Measurements from ENCODE around the gene CYBA. TPM values are rescaled to one million over a fixed set of nuclear protein-coding genes. Genes with fewer than 3 reads are reported as not detected.

CYBA gene
- total RNA-seq, 1 donor from 2014 or later = 77.4 TPM

- DNase-seq = peak; percentile 4
These were observed 22.3 kb downstream of the CYBA start for GRCh38 chr16:88628512-88628974.

DNA sequence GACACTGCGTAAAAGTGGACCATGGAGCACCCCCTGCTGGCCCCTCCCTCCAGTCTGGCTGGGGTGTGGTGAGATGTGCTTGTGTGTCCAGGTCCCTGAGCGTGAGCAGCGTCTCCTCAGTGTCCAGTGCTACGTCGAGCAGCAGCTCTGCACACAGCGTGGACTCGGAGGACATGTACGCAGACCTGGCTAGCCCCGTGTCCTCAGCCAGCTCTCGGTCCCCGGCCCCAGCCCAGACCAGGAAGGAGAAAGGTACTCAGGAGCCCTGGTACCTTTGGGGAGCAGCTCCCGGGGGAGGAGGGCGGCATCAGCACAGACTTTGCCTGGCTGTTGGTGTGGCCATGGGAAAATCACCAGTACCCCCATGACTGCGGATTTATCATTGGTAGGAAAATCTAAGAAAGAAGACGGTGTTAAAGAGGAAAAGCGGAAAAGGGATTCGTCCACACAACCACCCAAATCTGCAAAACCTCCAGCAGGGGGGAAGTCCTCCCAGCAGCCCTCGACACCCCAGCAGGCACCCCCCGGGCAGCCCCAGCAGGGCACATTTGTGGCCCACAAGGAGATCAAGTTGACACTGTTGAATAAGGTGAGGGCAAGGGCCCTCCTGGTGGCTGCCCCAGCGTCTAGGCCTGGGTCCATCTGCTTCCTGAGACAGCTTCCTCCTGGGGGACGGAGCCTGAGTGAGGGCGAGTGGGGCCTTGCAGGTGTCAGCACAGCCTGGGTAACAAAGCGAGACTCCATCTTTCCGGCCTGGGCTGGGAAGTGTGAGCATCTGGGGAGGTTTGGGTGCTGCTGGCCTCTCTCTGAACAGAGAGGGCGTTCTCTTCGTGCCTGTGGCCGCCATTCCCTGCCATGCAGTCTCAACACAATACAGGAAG, 23.1 kb downstream of the CYBA start:
- DNase-seq = no peak

- no peak for DNase-seq
These were observed 24.2 kb downstream of the CYBA start for GRCh38 chr16:88626646-88627045.

DNA sequence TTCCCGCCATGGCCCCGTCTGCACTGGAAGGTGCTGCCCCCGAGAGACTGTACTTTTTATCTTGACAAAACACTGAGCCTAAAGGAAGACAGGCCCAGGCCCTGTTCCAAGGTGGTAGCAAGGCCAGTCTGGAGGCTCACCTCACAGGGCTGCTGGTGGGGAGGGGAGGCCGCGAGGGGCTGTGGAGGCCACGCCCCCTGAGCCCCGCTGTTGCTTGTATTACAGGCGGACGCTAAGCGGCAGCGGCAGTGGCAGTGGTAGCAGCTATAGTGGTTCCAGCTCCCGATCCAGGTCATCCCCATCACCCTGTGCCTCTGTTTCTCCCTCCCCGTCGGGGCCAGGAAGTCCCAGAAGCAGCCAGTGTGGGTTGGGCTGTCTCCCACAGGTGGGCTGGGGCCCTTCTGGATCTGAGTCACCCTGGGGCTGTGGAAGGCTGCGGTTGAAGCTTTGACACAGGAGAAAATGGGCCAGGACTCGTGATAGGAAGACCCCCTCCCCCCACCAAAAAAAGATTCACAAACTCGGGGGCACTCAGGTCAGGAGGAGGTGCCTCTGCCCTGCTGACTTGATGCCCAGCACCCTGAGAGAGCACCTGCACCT, 25.8 kb downstream of the CYBA start:
- no peak for DNase-seq

DNA sequence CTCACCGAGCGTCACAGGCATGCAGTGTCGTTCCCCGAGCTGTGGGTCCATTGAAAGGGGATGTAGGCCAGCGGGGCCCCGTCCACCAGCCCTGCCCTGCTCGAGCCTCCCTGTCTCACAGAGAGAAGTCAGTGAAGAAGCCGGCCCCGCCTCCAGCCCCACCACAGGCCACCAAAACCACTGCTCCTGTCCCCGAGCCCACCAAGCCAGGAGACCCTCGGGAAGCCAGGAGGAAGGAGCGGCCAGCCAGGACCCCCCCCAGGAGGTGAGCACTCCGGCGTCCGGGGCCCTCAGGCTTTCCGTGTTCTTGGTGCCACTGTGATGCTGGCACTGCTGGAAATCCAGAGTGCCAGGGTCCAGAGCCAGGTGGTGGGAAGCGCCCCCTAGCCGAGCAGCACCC, 26.4 kb downstream of the CYBA start:
- DNase-seq = no peak

- no peak for DNase-seq
These were observed 27.0 kb downstream of the CYBA start for GRCh38 chr16:88623858-88624257.

DNA sequence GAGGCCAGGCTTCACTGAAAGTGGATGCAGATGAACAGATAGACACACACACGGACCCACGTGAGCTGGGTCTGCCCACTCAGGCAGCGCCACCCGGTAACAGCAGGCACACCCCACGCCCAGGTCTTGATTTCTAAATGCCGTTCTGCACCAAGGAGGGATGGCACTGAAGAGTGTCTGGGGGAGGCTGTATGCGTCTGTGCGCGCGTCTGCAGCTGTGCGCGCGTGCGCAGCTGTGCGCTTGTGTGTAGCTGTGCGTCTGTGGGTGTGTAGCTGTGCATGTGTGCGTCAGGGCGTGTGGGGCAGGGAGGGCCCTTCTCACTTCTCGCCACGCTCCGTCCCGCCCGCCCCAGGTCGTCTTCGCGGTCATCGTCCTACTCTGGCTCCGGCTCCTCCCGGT, 28.0 kb downstream of the CYBA start:
- DNase-seq = no peak

- no peak for DNase-seq
These were observed 28.7 kb downstream of the CYBA start for GRCh38 chr16:88622125-88622524.

GRCh38 chr16:88619859-88620815, 30.7 kb downstream of the CYBA start:
- DNase-seq = no peak

DNA sequence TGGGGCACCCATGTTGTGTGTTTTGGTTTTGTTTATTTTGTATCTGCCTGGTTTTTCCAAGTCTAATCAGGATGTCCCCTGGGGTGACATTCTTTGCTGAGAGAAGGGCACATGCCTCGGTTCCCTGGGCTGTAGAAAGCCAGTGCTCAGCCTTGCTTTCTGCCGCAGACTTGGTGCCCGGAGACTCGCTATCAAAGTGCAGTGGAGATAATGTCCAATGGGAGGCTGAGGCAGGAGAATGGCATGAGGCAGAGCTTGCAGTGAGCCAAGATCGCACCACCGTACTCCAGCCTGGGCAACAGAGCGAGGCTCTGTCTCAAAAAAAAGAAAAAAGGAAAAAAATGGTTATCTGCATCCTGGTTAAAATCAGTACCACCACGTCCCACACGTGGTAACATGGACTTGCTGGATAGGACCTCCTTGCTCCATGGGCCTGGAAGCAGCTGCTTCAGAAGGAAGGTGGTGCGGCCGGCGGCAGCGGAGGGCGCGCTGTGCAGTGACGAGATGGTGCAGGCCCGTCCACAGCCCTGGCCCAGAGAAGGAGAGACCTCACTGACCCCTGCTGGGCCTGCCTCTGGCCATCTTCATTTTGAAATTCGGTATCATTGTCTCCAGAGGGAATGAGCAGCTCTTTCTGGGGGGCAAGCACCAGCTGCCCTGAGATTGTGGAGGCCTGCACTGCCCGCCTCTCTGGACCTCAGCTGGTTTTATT, 31.7 kb downstream of the CYBA start:
- no peak for DNase-seq

- no peak for DNase-seq
These were observed 32.5 kb downstream of the CYBA start for GRCh38 chr16:88618182-88618955.

- no peak for DNase-seq
These were observed 33.4 kb downstream of the CYBA start for GRCh38 chr16:88617268-88618031.

- DNase-seq = no peak
These were observed 34.1 kb downstream of the CYBA start for GRCh38 chr16:88616736-88617135.

GRCh38 chr16:88616320-88616719, 34.5 kb downstream of the CYBA start:
- DNase-seq = no peak

- DNase-seq = no peak
These were observed 35.9 kb downstream of the CYBA start for GRCh38 chr16:88614818-88615580.

DNA sequence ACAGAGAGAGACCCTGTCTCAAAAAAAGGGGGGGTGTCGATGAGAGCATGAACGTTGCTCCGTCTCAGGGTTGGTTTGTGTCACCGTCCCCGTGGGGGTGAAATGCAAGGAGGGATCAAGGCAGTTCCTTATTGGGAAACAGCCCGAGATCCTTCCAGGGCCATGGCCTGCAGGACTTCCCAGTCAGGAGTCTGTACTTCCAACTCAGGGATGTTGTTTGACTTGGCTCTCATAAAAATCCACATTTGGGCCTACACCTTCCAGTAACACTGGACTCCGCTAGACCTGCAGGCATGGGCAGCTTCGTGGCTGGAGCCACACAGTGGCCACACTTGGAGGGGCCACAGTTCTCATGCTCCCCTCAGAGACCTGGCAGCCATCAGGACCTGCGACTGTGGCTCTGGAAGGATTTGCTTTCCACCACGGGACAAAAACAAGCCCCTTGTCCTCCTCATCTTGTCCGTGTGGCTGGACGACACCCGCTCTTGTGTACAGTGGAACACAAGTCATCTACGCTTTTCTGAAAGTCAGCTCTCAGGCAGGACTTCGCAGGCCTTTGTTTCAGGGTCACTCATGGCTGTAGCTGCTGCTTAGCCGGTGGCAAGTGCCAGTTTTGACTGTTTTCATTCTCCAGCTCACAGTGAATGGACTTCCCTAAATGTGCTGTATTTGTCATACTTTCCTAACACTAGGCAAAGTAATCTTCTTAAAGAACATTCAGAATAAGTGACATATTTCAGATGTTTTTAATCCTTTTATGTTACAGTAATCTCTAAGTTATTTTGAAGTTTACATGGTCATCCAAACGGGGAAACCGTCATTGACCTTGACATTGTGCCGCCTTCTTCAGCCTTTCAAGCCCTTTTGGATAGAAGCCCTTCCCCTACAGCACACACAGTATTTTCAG, 36.7 kb downstream of the CYBA start:
- DNase-seq = no peak

DNA sequence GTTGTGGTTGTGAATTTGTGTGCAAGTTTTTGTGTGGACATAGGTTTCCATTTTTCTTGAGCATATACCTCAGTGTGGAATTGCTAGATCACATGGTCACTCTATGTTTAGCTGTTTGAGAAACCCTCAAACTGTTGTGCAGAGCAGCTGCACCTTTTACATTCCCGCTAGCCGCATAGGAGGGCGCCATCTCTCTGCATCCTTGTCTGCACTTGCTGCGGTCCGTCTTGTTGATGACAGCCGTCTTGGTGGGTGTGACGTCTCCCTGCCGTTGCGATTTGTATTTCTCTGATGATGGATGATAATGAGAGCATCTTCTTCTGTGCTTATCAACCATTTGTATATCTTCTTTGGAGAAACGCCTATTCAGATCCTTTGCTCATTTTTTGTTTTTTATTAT, 37.6 kb downstream of the CYBA start:
- DNase-seq = no peak

Measured in skin of body (tissue), 2 donors.